ENCODE measurements around the gene ITGB4. TPM values are rescaled to one million over a fixed set of nuclear protein-coding genes. Genes with fewer than 3 reads are reported as not detected.

Gene ITGB4
- total RNA-seq, 2 donors from 2014 or later, result 2.7 to 3.5 TPM

DNA sequence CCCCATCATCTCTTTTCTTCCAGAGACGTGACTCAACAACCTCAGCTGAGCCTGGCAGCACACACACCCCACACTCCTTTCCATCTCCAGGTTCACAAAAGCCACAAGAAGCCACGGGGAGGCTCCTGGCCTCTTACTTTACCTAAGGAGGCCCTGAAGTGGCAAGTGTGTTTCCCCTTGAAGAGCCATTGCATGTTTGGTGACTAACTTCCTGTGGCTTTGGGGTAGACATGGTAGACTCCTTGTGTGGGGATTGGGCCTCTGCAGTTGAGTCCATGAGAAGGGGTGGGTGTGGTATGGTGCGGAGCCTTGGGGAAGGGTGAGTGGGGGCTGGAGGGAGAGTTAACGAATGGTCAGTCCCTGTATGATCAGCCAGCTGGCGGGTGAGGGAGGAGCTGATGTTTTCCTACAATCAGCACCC, 29.9 kb upstream of the ITGB4 start:
- Mint-ChIP-seq H3K27me3 (ENCODE audit: low read depth) (no peaks in the 10 kb centered on the region), H3K4me3 (peak overlapping the region; percentile 51 to 66), H3K4me1 (ENCODE audit: low read depth) (peaks cover 57% of the 10 kb centered on the region), H3K36me3 (ENCODE audit: insufficient read depth in 2 of 2) (peaks cover 3 to 9% of the 10 kb centered on the region in 2 donors), H3K9me3 (no peaks in the 10 kb centered on the region), H3K27ac (peak overlapping the region; percentile 76)
- ATAC-seq (replicated peaks in 1 of 2) (peak; percentile 69 to 77), DNase-seq (peak; percentile 55 to 72)

DNA sequence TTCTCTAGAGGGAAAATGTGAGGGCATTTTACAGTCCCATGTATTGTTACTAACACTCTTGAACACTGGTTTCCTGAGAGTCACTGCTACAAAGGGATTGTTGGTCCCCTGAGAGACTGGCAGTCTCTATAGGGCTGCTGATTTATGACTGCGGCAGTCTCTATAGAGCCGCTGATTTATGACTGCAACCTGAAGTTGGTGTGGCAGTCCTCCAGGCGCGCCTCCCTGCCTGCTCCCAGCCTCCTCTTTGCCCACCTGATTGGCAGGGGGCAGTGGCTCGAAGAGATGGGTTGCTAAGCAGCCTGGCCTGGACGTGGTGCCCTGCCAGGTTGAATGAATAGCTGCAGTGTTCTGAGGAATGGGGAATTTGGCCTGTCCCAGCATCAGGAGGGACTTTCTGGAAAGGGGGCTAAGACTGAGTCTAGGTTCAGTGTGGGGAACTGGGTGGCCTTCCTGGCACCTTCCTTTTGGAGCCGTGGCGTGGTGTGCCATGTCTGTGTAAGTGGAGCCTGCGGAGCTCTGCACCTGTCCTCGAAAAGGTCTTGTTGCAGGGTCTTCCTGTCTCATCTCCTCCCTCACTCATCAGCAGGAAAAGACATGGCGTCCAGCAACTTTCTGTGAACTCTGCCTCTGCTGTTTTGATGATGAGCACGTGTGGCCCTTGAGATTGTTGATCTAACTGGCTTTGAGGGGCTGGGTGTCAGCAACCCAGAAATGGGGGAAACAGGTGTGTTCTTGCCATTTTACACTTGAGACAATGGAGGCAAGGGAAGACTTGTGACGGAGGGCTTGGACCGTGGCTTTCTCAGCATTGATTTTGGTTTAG, 29.2 kb upstream of the ITGB4 start:
- Mint-ChIP-seq H3K4me3 (peak overlapping the region; percentile 51 to 66), H3K27me3 (ENCODE audit: low read depth) (no peaks in the 10 kb centered on the region), H3K27ac (peak overlapping the region; percentile 76), H3K36me3 (ENCODE audit: insufficient read depth in 2 of 2) (peaks cover 3 to 9% of the 10 kb centered on the region in 2 donors), H3K9me3 (no peaks in the 10 kb centered on the region), H3K4me1 (ENCODE audit: low read depth) (peaks cover 51% of the 10 kb centered on the region)
- no peak for DNase-seq
- ATAC-seq (replicated peaks in 1 of 2), result no peak

DNA sequence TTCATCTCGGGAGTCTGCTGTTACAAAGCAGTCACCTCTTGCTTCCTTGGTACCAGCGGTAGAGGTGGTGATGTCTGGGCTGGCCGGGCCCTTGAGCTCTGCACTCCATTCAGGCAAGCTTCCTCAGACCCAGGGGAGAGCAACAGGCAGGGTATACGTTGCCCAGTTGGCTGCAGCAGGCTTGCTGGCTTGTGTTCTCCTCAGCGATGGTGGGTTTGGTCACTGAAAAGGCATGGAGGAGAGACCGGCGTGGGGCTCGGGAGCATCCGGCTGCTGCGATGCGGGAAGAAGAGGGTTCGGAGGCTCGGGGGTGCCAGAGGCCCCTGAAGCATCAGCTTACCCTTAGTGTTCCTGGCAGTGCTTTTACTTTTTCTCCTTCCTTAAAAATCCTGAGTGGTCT, 28.3 kb upstream of the ITGB4 start:
- Mint-ChIP-seq H3K4me3 (no peak overlapping the region), H3K9me3 (no peaks in the 10 kb centered on the region), H3K36me3 (ENCODE audit: insufficient read depth in 2 of 2) (peaks cover 1 to 9% of the 10 kb centered on the region in 2 donors), H3K4me1 (ENCODE audit: low read depth) (peaks cover 41% of the 10 kb centered on the region), H3K27ac (no peak overlapping the region), H3K27me3 (ENCODE audit: low read depth) (no peaks in the 10 kb centered on the region)
- DNase-seq (no peak), ATAC-seq (replicated peaks in 1 of 2) (no peak)

DNA sequence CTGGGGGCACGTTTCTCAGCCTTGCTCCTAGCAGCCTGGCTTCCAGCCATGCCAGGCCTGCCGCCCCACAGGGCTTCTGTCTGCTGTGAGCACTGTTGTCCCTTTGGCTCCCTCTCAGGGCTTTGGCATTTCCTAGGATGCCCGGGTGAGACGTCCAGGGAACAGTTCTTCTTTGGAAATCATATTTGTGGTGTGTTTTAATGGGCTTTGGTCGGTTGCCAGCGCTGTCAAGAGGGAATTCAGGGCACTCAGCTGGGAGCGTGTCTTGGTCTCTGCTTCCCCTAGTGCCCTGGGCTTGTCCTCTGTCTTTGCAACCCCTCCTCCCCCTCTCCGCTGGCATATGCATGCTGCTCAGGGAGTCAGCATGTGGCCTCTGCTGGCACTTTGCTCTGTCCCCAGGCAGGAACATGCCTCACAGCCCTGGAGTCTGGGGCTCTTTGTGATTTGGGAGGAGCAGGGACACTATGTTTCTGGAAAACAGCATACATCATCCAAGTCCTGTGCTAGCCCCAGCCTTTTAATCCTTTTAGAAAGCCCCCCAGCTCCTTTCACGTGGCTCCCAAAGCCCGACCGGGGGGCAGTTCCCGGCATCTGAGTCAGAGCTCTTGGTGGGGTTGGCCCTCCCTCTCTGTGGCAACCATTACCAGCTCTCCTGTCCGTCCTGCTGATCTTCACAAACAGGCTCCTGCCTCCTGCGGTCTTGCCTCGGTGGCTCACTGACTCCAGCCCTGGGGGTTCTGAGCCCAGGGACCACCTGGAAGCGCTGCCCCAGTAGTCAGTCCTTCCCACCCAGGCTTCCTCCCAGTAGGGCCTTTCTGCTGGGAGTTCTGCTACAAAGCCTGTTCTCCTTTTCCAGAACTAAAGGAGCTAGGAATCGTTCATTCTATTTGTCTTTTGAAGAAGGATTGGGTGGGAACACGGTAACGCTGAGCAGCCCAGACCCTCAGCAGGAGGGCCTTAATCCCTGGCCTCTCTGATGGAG, 27.5 kb upstream of the ITGB4 start:
- H3K4me1 Mint-ChIP-seq (ENCODE audit: low read depth), result peaks cover 33% of the 10 kb centered on the region
- DNase-seq (no peak), ATAC-seq (replicated peaks in 1 of 2) (no peak)
- no peaks in the 10 kb centered on the region for H3K9me3 Mint-ChIP-seq
- H3K4me3 Mint-ChIP-seq, result no peak overlapping the region
- no peaks in the 10 kb centered on the region for H3K27me3 Mint-ChIP-seq (ENCODE audit: low read depth)
- H3K36me3 Mint-ChIP-seq (ENCODE audit: insufficient read depth in 2 of 2), result peaks cover 0 to 10% of the 10 kb centered on the region in 2 donors
- H3K27ac Mint-ChIP-seq, result no peak overlapping the region

DNA sequence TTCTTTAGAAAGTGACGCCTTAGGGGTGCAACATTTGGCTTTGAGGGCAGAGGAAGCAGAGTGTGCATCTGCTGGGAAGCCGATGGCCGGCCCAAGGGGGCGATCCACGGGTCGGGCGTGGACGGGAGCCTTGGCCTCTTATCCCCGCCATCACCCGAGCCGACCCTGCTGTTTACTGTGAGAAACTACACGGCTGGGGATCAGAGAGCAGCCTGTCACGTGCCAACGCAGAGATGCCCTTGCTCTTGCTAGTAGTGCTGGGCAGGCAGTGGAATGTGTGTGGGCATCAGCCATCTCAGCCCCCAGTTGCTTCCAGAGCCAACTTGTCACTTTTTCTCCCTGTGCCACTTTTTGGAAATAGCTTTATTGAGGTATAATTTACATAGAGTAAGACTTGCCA, 26.7 kb upstream of the ITGB4 start:
- no peak for DNase-seq
- H3K27me3 Mint-ChIP-seq (ENCODE audit: low read depth), result no peaks in the 10 kb centered on the region
- H3K4me3 Mint-ChIP-seq, result no peak overlapping the region
- H3K4me1 Mint-ChIP-seq (ENCODE audit: low read depth), result peaks cover 26% of the 10 kb centered on the region
- H3K27ac Mint-ChIP-seq, result no peak overlapping the region
- peaks cover 0 to 5% of the 10 kb centered on the region in 2 donors for H3K36me3 Mint-ChIP-seq (ENCODE audit: insufficient read depth in 2 of 2)
- no peaks in the 10 kb centered on the region for H3K9me3 Mint-ChIP-seq
- ATAC-seq (replicated peaks in 1 of 2), result no peak

DNA sequence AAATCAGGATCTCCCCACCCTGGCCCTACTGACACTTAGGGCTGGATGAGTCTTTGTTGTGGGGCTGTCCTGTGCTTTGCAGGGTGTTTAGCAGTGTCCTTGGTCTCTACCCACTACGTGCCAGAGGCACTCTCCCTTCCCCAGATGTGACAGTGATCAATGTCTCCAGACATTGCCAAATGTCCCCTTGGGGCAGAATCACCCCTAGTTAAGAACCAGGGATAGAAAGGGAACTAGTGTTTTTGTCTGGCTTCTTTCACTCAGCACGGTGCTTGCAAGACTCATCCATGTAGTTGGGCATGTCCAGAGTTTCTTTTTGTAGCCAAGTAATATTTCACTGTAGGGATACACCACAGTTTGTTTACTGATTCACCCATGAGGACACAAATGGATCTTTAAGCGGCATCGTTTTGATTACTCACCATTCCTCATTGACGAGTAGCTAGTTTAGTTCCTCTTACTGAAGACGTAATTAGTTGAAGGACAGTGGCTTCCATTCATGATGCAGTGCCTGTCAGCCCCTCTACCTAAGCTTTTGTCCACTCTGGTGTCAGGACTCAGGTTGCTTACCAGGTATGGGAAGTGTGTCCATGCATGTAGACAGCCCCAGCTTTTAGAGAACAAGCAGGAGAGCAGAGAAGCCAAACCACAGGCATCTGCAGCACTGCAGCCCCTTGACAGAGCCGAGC, 26.0 kb upstream of the ITGB4 start:
- H3K36me3 Mint-ChIP-seq (ENCODE audit: insufficient read depth in 2 of 2), result peaks cover 0 to 7% of the 10 kb centered on the region in 2 donors
- peaks cover 18% of the 10 kb centered on the region for H3K4me1 Mint-ChIP-seq (ENCODE audit: low read depth)
- no peaks in the 10 kb centered on the region for H3K9me3 Mint-ChIP-seq
- DNase-seq (no peak), ATAC-seq (replicated peaks in 1 of 2) (no peak)
- H3K27me3 Mint-ChIP-seq (ENCODE audit: low read depth), result no peaks in the 10 kb centered on the region
- H3K4me3 Mint-ChIP-seq, result no peak overlapping the region
- H3K27ac Mint-ChIP-seq, result no peak overlapping the region

DNA sequence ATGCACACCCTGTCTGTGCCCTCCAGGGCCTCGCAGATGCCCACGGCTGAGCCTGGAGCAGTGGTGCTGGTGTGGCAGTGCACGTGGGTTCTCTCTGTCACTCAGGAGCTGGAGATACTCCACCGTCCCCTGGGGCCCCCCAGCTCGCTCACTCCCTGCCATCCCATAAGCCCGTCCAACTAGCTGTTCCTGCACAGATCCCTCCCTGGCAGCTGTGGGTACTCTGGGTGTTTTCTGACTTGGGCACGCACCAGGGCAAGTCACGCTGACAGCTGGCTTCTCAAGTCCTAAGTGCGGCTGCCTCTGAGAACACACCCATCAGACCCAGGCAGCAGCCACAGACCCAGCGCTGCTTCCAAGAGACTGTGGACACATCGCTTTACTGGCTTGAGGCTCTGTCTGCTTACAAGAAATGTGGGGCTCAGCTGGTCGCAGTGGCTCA, 25.4 kb upstream of the ITGB4 start:
- Mint-ChIP-seq H3K4me3 (no peak overlapping the region), H3K27me3 (ENCODE audit: low read depth) (no peaks in the 10 kb centered on the region), H3K27ac (no peak overlapping the region), H3K4me1 (ENCODE audit: low read depth) (peaks cover 12% of the 10 kb centered on the region), H3K36me3 (ENCODE audit: insufficient read depth in 2 of 2) (peaks cover 0 to 7% of the 10 kb centered on the region in 2 donors), H3K9me3 (no peaks in the 10 kb centered on the region)
- ATAC-seq (replicated peaks in 1 of 2), result no peak
- DNase-seq, result no peak

DNA sequence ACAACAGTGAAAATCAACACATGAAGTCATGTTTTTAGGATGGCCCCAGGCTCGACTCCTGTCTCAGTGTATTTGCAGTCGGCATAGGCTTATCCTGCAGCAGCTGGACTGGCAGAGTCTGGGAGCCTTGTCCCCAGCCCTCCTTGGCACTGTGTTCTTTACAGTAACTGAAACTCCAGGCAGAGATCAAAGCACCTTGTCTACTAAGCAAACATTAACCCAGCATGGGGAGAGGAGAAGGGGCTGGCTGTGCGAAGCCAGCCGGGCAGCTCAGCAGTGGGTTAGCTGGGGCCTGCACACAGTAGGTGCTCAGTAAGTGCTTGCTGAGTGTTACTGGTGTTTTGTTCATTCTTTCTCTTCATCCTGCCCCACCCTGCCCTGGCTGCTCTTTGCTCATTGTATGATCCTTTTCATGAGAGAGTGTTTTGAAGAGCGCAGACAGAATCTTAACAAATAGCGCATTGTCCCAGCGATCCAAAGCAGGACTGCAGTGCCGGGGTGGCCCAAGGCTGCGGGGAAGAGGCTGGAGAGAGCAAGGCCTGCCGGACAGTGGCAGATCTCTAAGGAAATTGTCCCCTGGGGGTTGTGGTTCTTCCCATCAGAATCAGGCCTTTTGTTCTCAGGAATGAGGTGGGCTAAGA, 23.5 kb upstream of the ITGB4 start:
- no peaks in the 10 kb centered on the region for H3K4me1 Mint-ChIP-seq (ENCODE audit: low read depth)
- H3K4me3 Mint-ChIP-seq, result no peak overlapping the region
- H3K27me3 Mint-ChIP-seq (ENCODE audit: low read depth), result no peaks in the 10 kb centered on the region
- H3K9me3 Mint-ChIP-seq, result no peaks in the 10 kb centered on the region
- H3K27ac Mint-ChIP-seq, result no peak overlapping the region
- DNase-seq, result no peak
- ATAC-seq (replicated peaks in 1 of 2), result no peak
- peaks cover 0 to 11% of the 10 kb centered on the region in 2 donors for H3K36me3 Mint-ChIP-seq (ENCODE audit: insufficient read depth in 2 of 2)

DNA sequence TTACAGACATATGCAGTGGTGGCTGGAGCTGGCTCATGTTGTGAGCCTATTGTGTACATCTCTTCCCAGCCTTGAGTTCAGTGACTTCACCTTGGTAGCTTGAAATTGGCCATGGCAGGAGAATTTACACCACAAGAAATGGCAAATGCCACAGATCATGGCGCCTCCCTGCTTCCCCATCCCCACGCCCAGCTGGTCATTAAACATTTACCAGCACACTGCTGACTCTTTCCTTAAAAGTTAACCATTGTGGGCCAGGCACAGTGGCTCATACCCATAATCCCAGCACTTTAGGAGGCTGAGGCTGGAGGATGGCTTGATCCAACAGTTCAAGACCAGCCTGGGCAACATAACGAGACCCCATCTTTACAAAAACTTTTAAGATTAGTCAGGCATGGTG, 22.6 kb upstream of the ITGB4 start:
- no peak overlapping the region for H3K27ac Mint-ChIP-seq
- H3K9me3 Mint-ChIP-seq, result no peaks in the 10 kb centered on the region
- H3K27me3 Mint-ChIP-seq (ENCODE audit: low read depth), result no peaks in the 10 kb centered on the region
- ATAC-seq (replicated peaks in 1 of 2), result no peak
- H3K36me3 Mint-ChIP-seq (ENCODE audit: insufficient read depth in 2 of 2), result peaks cover 0 to 11% of the 10 kb centered on the region in 2 donors
- DNase-seq, result no peak
- H3K4me1 Mint-ChIP-seq (ENCODE audit: low read depth), result no peaks in the 10 kb centered on the region
- no peak overlapping the region for H3K4me3 Mint-ChIP-seq

DNA sequence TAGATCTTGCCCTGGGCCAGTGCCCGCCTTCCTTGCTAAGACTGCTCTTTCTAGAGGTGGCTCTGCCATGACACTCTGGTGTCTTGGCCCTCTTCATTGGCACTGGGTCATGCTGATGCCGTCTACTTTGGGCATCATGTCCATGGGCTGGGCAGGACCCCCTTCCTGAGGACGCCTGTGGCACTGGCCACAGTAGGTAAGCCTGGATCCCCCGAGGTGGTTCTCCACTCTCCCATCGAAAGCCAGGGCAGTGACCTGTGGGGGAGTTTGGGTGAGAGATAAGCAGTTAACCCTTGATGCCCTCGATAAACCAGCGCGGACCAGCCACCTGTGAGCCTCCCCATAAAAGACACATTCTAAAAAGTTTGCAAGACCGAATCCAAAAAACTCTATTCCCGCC, 20.0 kb upstream of the ITGB4 start:
- Mint-ChIP-seq H3K27ac (no peak overlapping the region), H3K4me1 (ENCODE audit: low read depth) (no peaks in the 10 kb centered on the region), H3K27me3 (ENCODE audit: low read depth) (no peaks in the 10 kb centered on the region), H3K36me3 (ENCODE audit: insufficient read depth in 2 of 2) (peaks cover 2 to 15% of the 10 kb centered on the region in 2 donors), H3K4me3 (no peak overlapping the region), H3K9me3 (no peaks in the 10 kb centered on the region)
- DNase-seq (no peak), ATAC-seq (replicated peaks in 1 of 2) (no peak)

DNA sequence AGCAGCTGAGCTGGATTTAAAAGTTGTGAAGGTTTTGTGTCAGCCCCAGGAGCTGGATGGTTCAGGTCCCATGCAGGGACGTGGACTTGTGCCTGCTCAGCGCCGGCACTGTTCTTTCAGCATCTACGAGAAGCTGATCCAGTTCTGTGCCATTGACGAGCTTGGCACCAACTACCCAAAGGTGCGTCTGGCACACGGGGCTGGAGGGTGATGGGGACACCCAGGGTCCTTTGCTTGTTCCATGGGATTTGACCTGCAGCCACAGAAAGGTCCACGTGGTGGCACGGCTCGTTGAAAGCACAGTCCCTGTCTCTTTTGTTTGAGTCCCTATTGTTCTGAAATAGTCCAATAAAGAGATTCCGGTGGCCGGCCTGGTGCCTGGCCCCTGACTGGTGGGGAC, 18.1 kb upstream of the ITGB4 start:
- no peak overlapping the region for H3K4me3 Mint-ChIP-seq
- ATAC-seq (replicated peaks in 1 of 2) (no peak), DNase-seq (no peak)
- H3K36me3 Mint-ChIP-seq (ENCODE audit: insufficient read depth in 2 of 2), result peaks cover 3 to 19% of the 10 kb centered on the region in 2 donors
- no peaks in the 10 kb centered on the region for H3K27me3 Mint-ChIP-seq (ENCODE audit: low read depth)
- no peak overlapping the region for H3K27ac Mint-ChIP-seq
- H3K4me1 Mint-ChIP-seq (ENCODE audit: low read depth), result no peaks in the 10 kb centered on the region
- no peaks in the 10 kb centered on the region for H3K9me3 Mint-ChIP-seq

DNA sequence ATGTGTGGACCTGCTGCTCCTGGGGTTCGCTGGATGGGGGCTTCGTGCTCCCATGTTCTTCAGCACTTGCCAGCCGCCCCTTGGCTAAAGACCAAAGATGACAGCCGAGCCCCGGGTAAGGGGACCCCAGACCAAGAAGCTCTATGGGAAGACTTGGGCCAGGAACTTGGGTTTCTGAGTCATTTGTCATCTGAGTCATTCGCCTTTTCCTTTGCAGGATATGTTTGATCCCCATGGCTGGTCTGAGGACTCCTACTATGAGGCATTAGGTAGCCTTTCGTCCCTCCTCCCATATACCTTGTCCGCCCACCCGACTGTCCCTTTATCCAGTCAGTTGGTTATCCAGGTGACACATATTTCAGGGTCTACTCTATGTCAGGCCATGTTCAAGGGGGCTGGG, 17.7 kb upstream of the ITGB4 start:
- Mint-ChIP-seq H3K27ac (no peak overlapping the region), H3K4me1 (ENCODE audit: low read depth) (no peaks in the 10 kb centered on the region), H3K9me3 (no peaks in the 10 kb centered on the region), H3K4me3 (no peak overlapping the region), H3K36me3 (ENCODE audit: insufficient read depth in 2 of 2) (peaks cover 3 to 19% of the 10 kb centered on the region in 2 donors), H3K27me3 (ENCODE audit: low read depth) (no peaks in the 10 kb centered on the region)
- DNase-seq (no peak), ATAC-seq (replicated peaks in 1 of 2) (no peak)

Measured in activated T-cell treated with anti-CD3 and anti-CD28 coated beads, Interleukin-2, amount 50 U/mL, for 72 hours (primary cell).